Measurements from ENCODE around the gene CALML3. TPM values are rescaled to one million over a fixed set of nuclear protein-coding genes. Genes with fewer than 3 reads are reported as not detected.

The CALML3 gene
- polyA plus RNA-seq, 1 donor from 2014 or later = not detected

DNA sequence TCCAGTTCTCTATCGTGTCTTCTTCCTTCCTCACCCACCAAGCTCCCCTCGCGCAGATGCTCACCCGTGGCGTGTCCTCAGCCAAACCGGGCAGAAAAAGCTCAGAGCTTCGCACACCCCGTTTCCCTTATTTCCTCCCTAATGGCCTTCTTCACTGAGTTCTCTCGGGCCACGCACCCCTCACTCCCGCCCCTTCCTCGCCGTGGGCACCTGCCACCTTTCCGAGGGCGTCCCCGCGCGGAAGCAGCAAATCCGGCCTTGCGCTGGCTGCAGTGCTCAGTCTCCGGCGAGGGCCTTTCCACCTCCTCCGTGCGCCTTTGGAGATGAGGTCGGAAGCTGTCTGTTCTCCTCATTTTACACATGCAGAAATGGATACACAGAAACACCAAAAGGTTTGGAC, 12.4 kb upstream of the CALML3 start:
- H3K27ac ChIP-seq (ENCODE audit: low read length) = no peak overlapping the region
- no peak overlapping the region for H3K4me3 ChIP-seq (ENCODE audit: low read length)
- H3F3A ChIP-seq (ENCODE audit: insufficient read depth, low read length, poor library complexity, severe bottlenecking) = no peaks in the 10 kb centered on the region
- no peaks in the 10 kb centered on the region for H4K20me1 ChIP-seq (ENCODE audit: insufficient read depth)
- H3K79me2 ChIP-seq (replicated peaks; ENCODE audit: insufficient read depth, low read length) = no peaks in the 10 kb centered on the region
- H2AFZ ChIP-seq (ENCODE audit: low read depth, low read length) = no peak overlapping the region
- TF ChIP-seq MXI1 (conservative IDR thresholded peaks at IDR 0.05; ENCODE audit: poor library complexity, severe bottlenecking) (no peak), TAF1 (IDR thresholded peaks at IDR 0.05; ENCODE audit: low read depth) (no peak), POLR2AphosphoS5 (IDR thresholded peaks at IDR 0.05) (no peak), EP300 (conservative IDR thresholded peaks at IDR 0.05; ENCODE audit: poor library complexity, severe bottlenecking) (no peak), EZH2 (IDR thresholded peaks at IDR 0.05; ENCODE audit: borderline replicate concordance, insufficient read depth, low read length, poor library complexity, severe bottlenecking) (no peak), SMC3 (conservative IDR thresholded peaks at IDR 0.05; ENCODE audit: poor library complexity) (no peak), RAD21 (conservative IDR thresholded peaks at IDR 0.05) (no peak)
- TF ChIP-seq, protein P1, sequence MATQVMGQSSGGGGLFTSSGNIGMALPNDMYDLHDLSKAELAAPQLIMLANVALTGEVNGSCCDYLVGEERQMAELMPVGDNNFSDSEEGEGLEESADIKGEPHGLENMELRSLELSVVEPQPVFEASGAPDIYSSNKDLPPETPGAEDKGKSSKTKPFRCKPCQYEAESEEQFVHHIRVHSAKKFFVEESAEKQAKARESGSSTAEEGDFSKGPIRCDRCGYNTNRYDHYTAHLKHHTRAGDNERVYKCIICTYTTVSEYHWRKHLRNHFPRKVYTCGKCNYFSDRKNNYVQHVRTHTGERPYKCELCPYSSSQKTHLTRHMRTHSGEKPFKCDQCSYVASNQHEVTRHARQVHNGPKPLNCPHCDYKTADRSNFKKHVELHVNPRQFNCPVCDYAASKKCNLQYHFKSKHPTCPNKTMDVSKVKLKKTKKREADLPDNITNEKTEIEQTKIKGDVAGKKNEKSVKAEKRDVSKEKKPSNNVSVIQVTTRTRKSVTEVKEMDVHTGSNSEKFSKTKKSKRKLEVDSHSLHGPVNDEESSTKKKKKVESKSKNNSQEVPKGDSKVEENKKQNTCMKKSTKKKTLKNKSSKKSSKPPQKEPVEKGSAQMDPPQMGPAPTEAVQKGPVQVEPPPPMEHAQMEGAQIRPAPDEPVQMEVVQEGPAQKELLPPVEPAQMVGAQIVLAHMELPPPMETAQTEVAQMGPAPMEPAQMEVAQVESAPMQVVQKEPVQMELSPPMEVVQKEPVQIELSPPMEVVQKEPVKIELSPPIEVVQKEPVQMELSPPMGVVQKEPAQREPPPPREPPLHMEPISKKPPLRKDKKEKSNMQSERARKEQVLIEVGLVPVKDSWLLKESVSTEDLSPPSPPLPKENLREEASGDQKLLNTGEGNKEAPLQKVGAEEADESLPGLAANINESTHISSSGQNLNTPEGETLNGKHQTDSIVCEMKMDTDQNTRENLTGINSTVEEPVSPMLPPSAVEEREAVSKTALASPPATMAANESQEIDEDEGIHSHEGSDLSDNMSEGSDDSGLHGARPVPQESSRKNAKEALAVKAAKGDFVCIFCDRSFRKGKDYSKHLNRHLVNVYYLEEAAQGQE (IDR thresholded peaks at IDR 0.05; ENCODE audit: borderline replicate concordance) = no peak
- TF ChIP-seq, protein P2, sequence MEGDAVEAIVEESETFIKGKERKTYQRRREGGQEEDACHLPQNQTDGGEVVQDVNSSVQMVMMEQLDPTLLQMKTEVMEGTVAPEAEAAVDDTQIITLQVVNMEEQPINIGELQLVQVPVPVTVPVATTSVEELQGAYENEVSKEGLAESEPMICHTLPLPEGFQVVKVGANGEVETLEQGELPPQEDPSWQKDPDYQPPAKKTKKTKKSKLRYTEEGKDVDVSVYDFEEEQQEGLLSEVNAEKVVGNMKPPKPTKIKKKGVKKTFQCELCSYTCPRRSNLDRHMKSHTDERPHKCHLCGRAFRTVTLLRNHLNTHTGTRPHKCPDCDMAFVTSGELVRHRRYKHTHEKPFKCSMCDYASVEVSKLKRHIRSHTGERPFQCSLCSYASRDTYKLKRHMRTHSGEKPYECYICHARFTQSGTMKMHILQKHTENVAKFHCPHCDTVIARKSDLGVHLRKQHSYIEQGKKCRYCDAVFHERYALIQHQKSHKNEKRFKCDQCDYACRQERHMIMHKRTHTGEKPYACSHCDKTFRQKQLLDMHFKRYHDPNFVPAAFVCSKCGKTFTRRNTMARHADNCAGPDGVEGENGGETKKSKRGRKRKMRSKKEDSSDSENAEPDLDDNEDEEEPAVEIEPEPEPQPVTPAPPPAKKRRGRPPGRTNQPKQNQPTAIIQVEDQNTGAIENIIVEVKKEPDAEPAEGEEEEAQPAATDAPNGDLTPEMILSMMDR (IDR thresholded peaks at IDR 0.05; ENCODE audit: poor library complexity, severe bottlenecking) = no peak
- no peaks in the 10 kb centered on the region for H3K9me2 ChIP-seq (ENCODE audit: insufficient read depth, low read length)
- no peaks in the 10 kb centered on the region for H3K36me3 ChIP-seq (ENCODE audit: insufficient read depth, low read length)
- H3K4me2 ChIP-seq (ENCODE audit: low read length) = no peak overlapping the region
- H3K9me3 ChIP-seq (ENCODE audit: low read length) = no peaks in the 10 kb centered on the region
- H3K27me3 ChIP-seq (ENCODE audit: insufficient read depth, low read depth, low read length) = no peaks in the 10 kb centered on the region
- no peak overlapping the region for H3K9ac ChIP-seq (ENCODE audit: low read length)

DNA sequence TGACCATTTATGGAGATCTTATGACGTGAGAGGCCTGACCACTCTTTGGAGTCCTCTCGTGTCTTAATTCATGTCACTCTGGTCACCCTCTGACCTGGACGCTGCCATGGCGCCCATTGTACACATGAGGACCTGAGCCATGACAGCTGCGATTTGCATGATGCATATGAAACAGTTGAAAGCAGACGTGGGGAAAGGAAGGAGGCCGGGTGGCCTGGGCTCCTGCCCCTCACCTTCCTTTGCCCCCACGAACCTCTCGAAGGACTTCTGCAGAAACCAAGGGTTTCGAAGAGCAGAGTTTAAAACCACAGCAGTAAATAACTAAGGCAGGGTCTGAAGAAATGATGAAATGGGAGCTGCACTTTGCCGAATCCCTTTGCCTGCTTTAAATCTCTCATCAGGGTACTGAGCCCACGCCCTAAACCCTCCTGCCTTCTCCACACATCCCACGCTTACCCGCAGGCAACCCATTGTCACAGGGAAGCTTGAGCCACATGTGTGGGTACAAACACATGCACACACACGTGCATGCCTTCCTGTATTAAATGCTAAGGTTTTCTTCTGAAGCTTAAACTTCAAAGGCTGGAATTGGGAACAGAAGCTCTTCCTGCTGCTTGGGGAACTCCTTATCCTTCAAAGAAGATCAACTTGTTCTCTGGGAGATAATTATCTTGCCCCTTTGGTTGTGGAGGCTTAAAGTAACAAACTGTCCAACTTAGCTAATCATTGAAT, 11.7 kb upstream of the CALML3 start:
- Histone ChIP-seq H3K27ac (ENCODE audit: low read length) (no peak overlapping the region), H3K36me3 (ENCODE audit: insufficient read depth, low read length) (no peaks in the 10 kb centered on the region), H3K9me2 (ENCODE audit: insufficient read depth, low read length) (no peaks in the 10 kb centered on the region), H3K79me2 (replicated peaks; ENCODE audit: insufficient read depth, low read length) (no peaks in the 10 kb centered on the region), H2AFZ (ENCODE audit: low read depth, low read length) (no peak overlapping the region), H3K9ac (ENCODE audit: low read length) (no peak overlapping the region), H3K4me2 (ENCODE audit: low read length) (no peak overlapping the region), H3F3A (ENCODE audit: insufficient read depth, low read length, poor library complexity, severe bottlenecking) (no peaks in the 10 kb centered on the region), H4K20me1 (ENCODE audit: insufficient read depth) (no peaks in the 10 kb centered on the region), H3K9me3 (ENCODE audit: low read length) (no peaks in the 10 kb centered on the region), H3K4me3 (ENCODE audit: low read length) (no peak overlapping the region), H3K27me3 (ENCODE audit: insufficient read depth, low read depth, low read length) (no peaks in the 10 kb centered on the region)
- TF ChIP-seq SMC3 (conservative IDR thresholded peaks at IDR 0.05; ENCODE audit: poor library complexity) = no peak
- TF ChIP-seq MXI1 (conservative IDR thresholded peaks at IDR 0.05; ENCODE audit: poor library complexity, severe bottlenecking) = no peak
- no peak for TF ChIP-seq EZH2 (IDR thresholded peaks at IDR 0.05; ENCODE audit: borderline replicate concordance, insufficient read depth, low read length, poor library complexity, severe bottlenecking)

Data from neural cell (in vitro differentiated cells).